NB4 (cell line): ENCODE data around the gene FLOT1.

Experiments
- DNase-seq: peaks from one replicate; pipeline ENCODE4 v3.0.0; 2010; ENCODE audit warnings: low read depth
- H3K4me3 ChIP-seq: one replicate; pipeline ENCODE4 v1.5.1; 2011; ENCODE audit warnings: mild to moderate bottlenecking, low read depth, low read length, moderate library complexity
- CTCF ChIP-seq: IDR thresholded peaks from one replicate; pipeline ENCODE4 v1.5.1; 2012; ENCODE audit warnings: low read depth, low read length
- MAX ChIP-seq: IDR thresholded peaks from 2 replicates; pipeline ENCODE4 v1.6.1; 2011; ENCODE audit warnings: low read depth, low read length
- MYC ChIP-seq: IDR thresholded peaks from 2 replicates; pipeline ENCODE4 v1.6.1; 2011; ENCODE audit warnings: low read depth, low read length
- POLR2A ChIP-seq: IDR thresholded peaks from 2 replicates; pipeline ENCODE4 v1.6.1; 2011; ENCODE audit warnings: mild to moderate bottlenecking; ENCODE audit not compliant: insufficient read length; ENCODE audit errors: extremely low read depth

Gene FLOT1

GRCh38 chr6:30712441-30712945, 30.0 kb downstream of the FLOT1 start:
- TF ChIP-seq MAX (no peak), CTCF (no peak), MYC (no peak), POLR2A (no peak)
- H3K4me3 ChIP-seq = no peak overlapping the region
- no peak for DNase-seq

- TF ChIP-seq POLR2A (no peak), CTCF (no peak), MAX (no peak), MYC (no peak)
- no peak overlapping the region for H3K4me3 ChIP-seq
These were observed 30.6 kb downstream of the FLOT1 start for GRCh38 chr6:30711758-30712380.

GRCh38 chr6:30709101-30709868, 33.2 kb downstream of the FLOT1 start:
- no peak overlapping the region for H3K4me3 ChIP-seq
- TF ChIP-seq POLR2A (no peak), MAX (no peak), MYC (no peak), CTCF (no peak)
- DNase-seq = no peak

More at GRCh38 chr6:30711758-30712380, 30.6 kb downstream of the FLOT1 start:
- no peak for DNase-seq

- no peak overlapping the region for H3K4me3 ChIP-seq
- no peak for DNase-seq
- no peak for TF ChIP-seq MAX
- no peak for TF ChIP-seq MYC
- no peak for TF ChIP-seq CTCF
- TF ChIP-seq POLR2A = no peak
These were observed 35.1 kb downstream of the FLOT1 start for GRCh38 chr6:30707281-30707850.

- no peak overlapping the region for H3K4me3 ChIP-seq
- DNase-seq = no peak
- no peak for TF ChIP-seq MAX
- no peak for TF ChIP-seq POLR2A
- no peak for TF ChIP-seq MYC
- TF ChIP-seq CTCF = no peak
These were observed 36.9 kb downstream of the FLOT1 start for GRCh38 chr6:30705620-30706019.
